SU-DHL-6 (cell line): ENCODE measurements around the gene EYA2.

Experiments used
- H2AFZ ChIP-seq: fragments of 200-600 bp; sonication (generic); 2 replicates; pipeline ENCODE4 v1.6.1; 2014; ENCODE audit warnings: low read depth, mild to moderate bottlenecking, moderate library complexity, mixed read lengths, antibody characterized with exemption, low read length; ENCODE audit not compliant: severe bottlenecking
- H3F3A ChIP-seq: fragments of 200-600 bp; shearing (Covaris generic); 2 replicates; pipeline ENCODE4 v1.6.0; 2016; ENCODE audit warnings: antibody characterized with exemption, mild to moderate bottlenecking; ENCODE audit not compliant: insufficient read depth
- H3K27ac ChIP-seq: fragments of 200-600 bp; sonication (generic); 2 replicates; pipeline ENCODE4 v1.5.1; 2016; ENCODE audit warnings: low read depth, mild to moderate bottlenecking, low read length, moderate library complexity, mixed read lengths
- H3K27me3 ChIP-seq: fragments of 200-600 bp; sonication (generic), shearing (Covaris generic); 2 replicates; pipeline ENCODE4 v1.6.0; 2014; ENCODE audit warnings: mild to moderate bottlenecking, low read length
- H3K36me3 ChIP-seq: fragments of 200-600 bp; sonication (generic); 2 replicates; pipeline ENCODE4 v1.6.1; 2014; ENCODE audit warnings: mild to moderate bottlenecking, low read length, mixed read lengths
- H3K4me2 ChIP-seq: fragments of 300-600, 200-600 bp; shearing (Covaris generic), sonication (generic); 2 replicates; pipeline ENCODE4 v1.6.0; 2014; ENCODE audit warnings: low read length, low read depth, mild to moderate bottlenecking; ENCODE audit not compliant: poor library complexity, severe bottlenecking
- H3K4me3 ChIP-seq: fragments of 200-600 bp; sonication (generic); 2 replicates; pipeline ENCODE4 v1.5.1; 2014; ENCODE audit warnings: antibody characterized with exemption, low read length, mild to moderate bottlenecking, mixed read lengths; ENCODE audit not compliant: insufficient read depth, poor library complexity, severe bottlenecking
- H3K79me2 ChIP-seq: fragments of 200-600 bp; sonication (generic); 2 replicates; pipeline ENCODE4 v1.6.1; 2014; ENCODE audit warnings: mild to moderate bottlenecking, low read length, moderate library complexity; ENCODE audit not compliant: insufficient read depth
- H3K9ac ChIP-seq: fragments of 200-600 bp; sonication (generic); 2 replicates; pipeline ENCODE4 v1.7.0; 2014; ENCODE audit warnings: mild to moderate bottlenecking, low read length
- H3K9me2 ChIP-seq: fragments of 200-600 bp; sonication (generic); replicated peaks from 2 replicates; pipeline ENCODE4 v1.6.1; 2014; ENCODE audit warnings: low read length; ENCODE audit not compliant: insufficient read depth
- H3K9me3 ChIP-seq: fragments of 200-600 bp; sonication (generic); 2 replicates; pipeline ENCODE4 v1.6.1; 2014; ENCODE audit warnings: low read length, mixed read lengths; ENCODE audit not compliant: insufficient read depth
- H4K20me1 ChIP-seq: fragments of 200-600 bp; sonication (generic); 2 replicates; pipeline ENCODE4 v1.6.1; 2014; ENCODE audit warnings: low read depth, mild to moderate bottlenecking, antibody characterized with exemption, low read length, moderate library complexity, mixed read lengths
- CTCF ChIP-seq: fragments of 200-600 bp; sonication (generic); IDR thresholded peaks from one replicate; pipeline ENCODE4 v1.5.1; 2017; ENCODE audit warnings: antibody characterized with exemption, mild to moderate bottlenecking, low read length, moderate library complexity; ENCODE audit not compliant: insufficient read depth, poor library complexity, severe bottlenecking
- EZH2phosphoT487 ChIP-seq: fragments of 200-600 bp; sonication (generic), shearing (Covaris generic); conservative IDR thresholded peaks from 2 replicates; pipeline ENCODE4 v1.6.1; 2018; ENCODE audit warnings: mild to moderate bottlenecking, antibody characterized with exemption, low read length, moderate library complexity, mixed read lengths

Gene EYA2

GRCh38 chr20:46933150-46933549, 38.5 kb downstream of the EYA2 start:
- Histone ChIP-seq H3F3A (no peaks in the 10 kb centered on the region), H3K4me2 (no peak overlapping the region), H3K36me3 (no peaks in the 10 kb centered on the region), H3K79me2 (no peaks in the 10 kb centered on the region), H3K4me3 (no peak overlapping the region), H3K27me3 (no peaks in the 10 kb centered on the region), H3K27ac (no peak overlapping the region), H3K9ac (no peak overlapping the region), H4K20me1 (no peaks in the 10 kb centered on the region), H3K9me2 (no peaks in the 10 kb centered on the region), H2AFZ (no peak overlapping the region), H3K9me3 (no peaks in the 10 kb centered on the region)
- TF ChIP-seq CTCF: no peak
- TF ChIP-seq EZH2phosphoT487: no peak

- no peaks in the 10 kb centered on the region for H3K9me3 ChIP-seq
- no peaks in the 10 kb centered on the region for H3K79me2 ChIP-seq
- no peaks in the 10 kb centered on the region for H3K27me3 ChIP-seq
- no peaks in the 10 kb centered on the region for H3F3A ChIP-seq
- no peaks in the 10 kb centered on the region for H3K36me3 ChIP-seq
- no peak overlapping the region for H3K27ac ChIP-seq
- no peak overlapping the region for H3K4me2 ChIP-seq
- no peaks in the 10 kb centered on the region for H4K20me1 ChIP-seq
- no peak overlapping the region for H3K4me3 ChIP-seq
- no peak overlapping the region for H3K9ac ChIP-seq
- TF ChIP-seq CTCF (no peak), EZH2phosphoT487 (no peak)
- H2AFZ ChIP-seq: no peak overlapping the region
- no peaks in the 10 kb centered on the region for H3K9me2 ChIP-seq
Observed at GRCh38 chr20:46934746-46935287, 40.2 kb downstream of the EYA2 start.

DNA sequence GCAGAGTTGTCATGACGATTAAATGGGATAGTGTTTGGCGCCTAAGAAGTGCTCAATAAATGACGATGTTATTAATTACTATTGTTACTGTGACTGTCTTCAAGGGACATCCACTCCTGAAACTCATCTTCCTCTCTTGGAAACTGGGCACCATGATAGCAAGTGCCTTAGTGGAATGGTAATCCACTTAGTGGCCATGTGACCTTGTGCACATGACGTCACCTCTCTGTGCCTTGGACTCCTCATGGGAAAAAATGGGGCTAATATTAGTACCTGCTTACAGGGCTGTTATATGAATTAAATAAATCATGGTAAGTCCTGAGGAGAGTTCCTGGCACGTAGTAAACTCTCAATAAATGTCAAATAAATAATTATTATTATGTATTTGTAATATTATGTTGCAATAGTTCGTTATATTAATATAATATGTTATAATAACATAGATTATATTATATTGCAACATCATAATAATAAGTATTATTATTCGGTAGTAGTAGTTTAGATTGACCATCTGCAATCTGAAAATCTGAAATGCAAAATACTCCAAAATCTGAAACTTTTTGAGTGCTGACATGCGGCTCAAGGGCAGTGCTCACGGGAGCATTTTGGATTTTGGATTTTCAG, 40.9 kb downstream of the EYA2 start:
- Histone ChIP-seq H3K27me3 (no peaks in the 10 kb centered on the region), H3K27ac (no peak overlapping the region), H3F3A (no peaks in the 10 kb centered on the region), H3K4me3 (no peak overlapping the region), H3K9me2 (no peaks in the 10 kb centered on the region), H3K9ac (no peak overlapping the region), H3K79me2 (no peaks in the 10 kb centered on the region), H4K20me1 (no peaks in the 10 kb centered on the region), H3K9me3 (no peaks in the 10 kb centered on the region), H3K4me2 (no peak overlapping the region), H3K36me3 (no peaks in the 10 kb centered on the region), H2AFZ (no peak overlapping the region)
- TF ChIP-seq CTCF (no peak), EZH2phosphoT487 (no peak)
